GM12878 (cell line): ENCODE results near the gene CNTNAP2. TPM values are rescaled to one million over a fixed set of nuclear protein-coding genes. Genes with fewer than 3 reads are reported as not detected.

Experiments used
- ATAC-seq: fragments of 200-7000 bp; cut with Tn5 transposase; 3 replicates; pipeline ENCODE4 v1.9.1; 2020; ENCODE audit warnings: mild to moderate bottlenecking, moderate library complexity
- BruUV-seq: library from RNA; stranded (reverse); fragments of 400-500 nt; replicated peaks from 2 replicates; lab custom pipeline; 2021; lab: Mats Ljungman, UMichigan
- CTCF ChIA-PET: fragments of 300-600 bp; sonication (Branson Sonifier 250); formaldehyde crosslinking; extraction: SDS; loops from one replicate; lab custom pipeline; 2021; ENCODE audit warnings: inconsistent platforms; lab: Yijun Ruan, JAX
- POLR2A ChIA-PET: fragments of 350-600 bp; formaldehyde crosslinking; extraction: SDS; loops from one replicate; lab custom pipeline; 2021; ENCODE audit warnings: inconsistent platforms; lab: Charles Lee
- RAD21 ChIA-PET: fragments of 300-600 bp; sonication (Branson Sonifier 250); formaldehyde crosslinking; loops from one replicate; lab custom pipeline; 2023; ENCODE audit warnings: antibody characterized with exemption; ENCODE audit not compliant: unreplicated experiment; lab: Charles Lee
- SMC1A ChIA-PET: fragments of 300-600 bp; sonication (Branson Sonifier 250); formaldehyde crosslinking; loops from one replicate; lab custom pipeline; 2023; ENCODE audit not compliant: unreplicated experiment, uncharacterized antibody; lab: Charles Lee
- DNase-seq: peaks from one replicate; pipeline ENCODE4 v3.0.0-alpha.2; 2011; ENCODE audit warnings: low read depth, low spot score
- FAIRE-seq: peaks from 3 replicates; lab custom pipeline; 2011; peaks lifted over from hg19 to GRCh38; lab: Jason Lieb, UNC
- H2AFZ ChIP-seq: 2 replicates; pipeline ENCODE4 v1.6.0; 2011; ENCODE audit warnings: low read depth, low read length, control low read depth; ENCODE audit not compliant: control insufficient read depth
- H3K27ac ChIP-seq: 2 replicates; pipeline ENCODE4 v1.5.1; 2011; ENCODE audit warnings: control low read depth; ENCODE audit not compliant: control insufficient read depth, insufficient read depth
- H3K27me3 ChIP-seq, 2 experiments: replicated peaks in 1 of 2; 2 replicates each; pipeline versions ENCODE4 v1.6.0 to v1.6.1; 2011; ENCODE audit warnings: low read length in 1 of 2; ENCODE audit not compliant: control insufficient read depth in 2 of 2, insufficient read depth in 2 of 2
- H3K36me3 ChIP-seq, 2 experiments: 2 replicates each; pipeline ENCODE4 v1.5.1; 2011; ENCODE audit warnings: low read length in 1 of 2; ENCODE audit not compliant: control insufficient read depth in 2 of 2, insufficient read depth in 2 of 2
- H3K4me1 ChIP-seq: 2 replicates; pipeline ENCODE4 v1.6.1; 2011; ENCODE audit warnings: mild to moderate bottlenecking, low read length, moderate library complexity, mixed read lengths; ENCODE audit not compliant: control insufficient read depth, insufficient read depth
- H3K4me2 ChIP-seq: 2 replicates; pipeline ENCODE4 v1.6.0; 2011; ENCODE audit warnings: control low read depth; ENCODE audit not compliant: control insufficient read depth, insufficient read depth
- H3K4me3 ChIP-seq: fragments of 200-600 bp; sonication (generic); 2 replicates; pipeline ENCODE4 v1.5.1; 2016
- H3K79me2 ChIP-seq: 2 replicates; pipeline ENCODE4 v1.6.0; 2011; ENCODE audit warnings: low read length; ENCODE audit not compliant: control insufficient read depth, insufficient read depth
- H3K9ac ChIP-seq: 2 replicates; pipeline ENCODE4 v1.8.0; 2011; ENCODE audit warnings: low read length, control low read depth, mixed read lengths; ENCODE audit not compliant: control insufficient read depth, insufficient read depth
- H3K9me3 ChIP-seq: replicated peaks from 3 replicates; pipeline ENCODE4 v1.5.1; 2011; ENCODE audit warnings: mild to moderate bottlenecking, low read length; ENCODE audit not compliant: control insufficient read depth, insufficient read depth
- H4K20me1 ChIP-seq: 2 replicates; pipeline ENCODE4 v1.6.0; 2011; ENCODE audit not compliant: control insufficient read depth, insufficient read depth
- EZH2 ChIP-seq: IDR thresholded peaks from 2 replicates; pipeline ENCODE4 v1.6.1; 2012; ENCODE audit warnings: low read depth, mild to moderate bottlenecking, control low read depth, inconsistent platforms, low read length, borderline replicate concordance; ENCODE audit not compliant: control insufficient read depth
- KLF5 ChIP-seq: fragments of 450-650 bp; IDR thresholded peaks from 2 replicates; pipeline ENCODE4 v1.6.1; 2014; ENCODE audit warnings: mild to moderate bottlenecking; ENCODE audit not compliant: partially characterized antibody
- SIX5 ChIP-seq: IDR thresholded peaks from 2 replicates; pipeline ENCODE4 v1.6.1; 2011; ENCODE audit warnings: mild to moderate bottlenecking, low read depth, low read length, moderate library complexity; ENCODE audit not compliant: severe bottlenecking
- ZBTB4 ChIP-seq: fragments of 450-650 bp; formaldehyde crosslinking; IDR thresholded peaks from 2 replicates; pipeline ENCODE4 v1.4.0; 2022; ENCODE audit warnings: mild to moderate bottlenecking, moderate library complexity
- WGBS: methylation state at CpG from one replicate; pipeline ENCODE4 v1.1.6; 2016; ENCODE audit warnings: low lambda C conversion rate; ENCODE audit not compliant: insufficient replicate concordance, insufficient coverage; ENCODE audit errors: missing lambda C conversion rate; 5-methylcytosine and 5-hydroxymethylcytosine counted together
- in situ Hi-C: fragments of 300-500 bp; cut with MboI; formaldehyde crosslinking; loops from 9 replicates; pipeline ENCODE4 v1.14.3; 2018; ENCODE audit warnings: mixed read lengths
- intact Hi-C: fragments of 100-400 bp; cut with micrococcal nuclease; formaldehyde crosslinking; loops from one replicate; pipeline ENCODE4 v1.14.2; 2022; ENCODE audit not compliant: unreplicated experiment
- polyA plus RNA-seq, 11 experiments: library from polyadenylated mRNA; depleted of rRNA in 4 of 11; unstranded in 6 of 11; stranded (reverse) in 5 of 11; fragments of >200 nt; fragmentation: Nextera tagmentation in 4 of 11; fragmentation: Illumina TruSeq in 1 of 11; extraction: Ambion mirVana in 4 of 11; extraction: Trizol in 1 of 11; gene quantifications; 1 replicate in 1 of 11; 2 replicates in 10 of 11; pipeline versions ENCODE4 v1.2.1 to v1.2.3, GENCODE V29; 2011 to 2016; ENCODE audit warnings: inconsistent platforms in 2 of 11, missing spikeins in 2 of 11, low read depth in 1 of 11
- total RNA-seq, 4 experiments: library from RNA; depleted of rRNA in 3 of 4; stranded (reverse); fragments of >200 nt in 3 of 4; fragmentation: Illumina TruSeq in 1 of 4; extraction: Trizol in 1 of 4; gene quantifications; 2 replicates each; pipeline versions ENCODE4 v1.2.1 to v1.2.3, GENCODE V29; 2013 to 2021

The CNTNAP2 gene
- total and polyA plus RNA-seq, 10 of the 15 experiments (the other 5 are each of a cell fraction or from before 2014, with no cell fraction given), result 0.03 to 0.08 (median 0.03) TPM; not detected in 7

- Histone ChIP-seq H3K79me2 (no peaks in the 10 kb centered on the region), H3K27ac (no peak overlapping the region), H3K27me3 (no peaks in the 10 kb centered on the region), H3K9me3 (no peaks in the 10 kb centered on the region), H3K4me2 (no peak overlapping the region), H3K36me3 (no peaks in the 10 kb centered on the region), H2AFZ (no peak overlapping the region), H3K4me1 (no peaks in the 10 kb centered on the region), H4K20me1 (no peaks in the 10 kb centered on the region), H3K9ac (no peak overlapping the region), H3K4me3 (no peak overlapping the region)
- FAIRE-seq (no peak), ATAC-seq (no peak), DNase-seq (no peak)
- ChIA-PET SMC1A (no interaction called here), CTCF (no interaction called here), POLR2A (no interaction called here), RAD21 (no interaction called here)
- WGBS, result 0% methylated on average over 1 of the region's 1 CpG
- intact Hi-C loops (no loop called here), in situ Hi-C loops (no loop called here)
- no peak for TF ChIP-seq KLF5
- TF ChIP-seq EZH2, result no peak
- no TSS peak for BruUV-seq
These were observed 1469.9 kb downstream of the CNTNAP2 start for GRCh38 chr7:147586526-147586925.

GRCh38 chr7:147593271-147594057, 1476.9 kb downstream of the CNTNAP2 start:
- SMC1A ChIA-PET, result no interaction called here
- intact Hi-C loops (no loop called here), in situ Hi-C loops (no loop called here)
- DNase-seq (no peak), FAIRE-seq (no peak), ATAC-seq (no peak)
- Histone ChIP-seq H4K20me1 (no peaks in the 10 kb centered on the region), H3K4me1 (no peaks in the 10 kb centered on the region), H3K27ac (no peak overlapping the region), H3K4me3 (no peak overlapping the region), H2AFZ (no peak overlapping the region), H3K9ac (no peak overlapping the region), H3K4me2 (no peak overlapping the region), H3K9me3 (no peaks in the 10 kb centered on the region), H3K27me3 (no peaks in the 10 kb centered on the region), H3K36me3 (no peaks in the 10 kb centered on the region), H3K79me2 (no peaks in the 10 kb centered on the region)
- RAD21 ChIA-PET, result no interaction called here
- no TSS peak for BruUV-seq
- CTCF ChIA-PET, result no interaction called here
- 13% methylated on average over 2 of the region's 2 CpGs for WGBS
- POLR2A ChIA-PET, result no interaction called here
- no peak for TF ChIP-seq EZH2
- no peak for TF ChIP-seq SIX5
- TF ChIP-seq ZBTB4, result no peak
